Measurements from ENCODE around the gene GTF3C1. TPM values are rescaled to one million over a fixed set of nuclear protein-coding genes. Genes with fewer than 3 reads are reported as not detected.

GTF3C1 gene
- total RNA-seq, 1 donor, result 101 TPM

- no peak overlapping the region for H3K4me3 ChIP-seq (ENCODE audit: low read depth, low read length)
- no peak for TF ChIP-seq CTCF (IDR thresholded peaks at IDR 0.05; ENCODE audit: insufficient read depth, low read depth, low read length)
- DNase-seq (ENCODE audit: low read depth), result no peak
Measured at GRCh38 chr16:27448532-27449433, 100.9 kb downstream of the GTF3C1 start.

- no peak overlapping the region for H3K4me3 ChIP-seq (ENCODE audit: low read depth, low read length)
- TF ChIP-seq CTCF (IDR thresholded peaks at IDR 0.05; ENCODE audit: insufficient read depth, low read depth, low read length), result no peak
- no peak for DNase-seq (ENCODE audit: low read depth)
Measured at GRCh38 chr16:27447301-27447700, 102.4 kb downstream of the GTF3C1 start.

GRCh38 chr16:27446721-27447120 lies 103.0 kb downstream of the GTF3C1 start:
- no peak for DNase-seq (ENCODE audit: low read depth)
- no peak for TF ChIP-seq CTCF (IDR thresholded peaks at IDR 0.05; ENCODE audit: insufficient read depth, low read depth, low read length)
- no peak overlapping the region for H3K4me3 ChIP-seq (ENCODE audit: low read depth, low read length)

- H3K4me3 ChIP-seq (ENCODE audit: low read depth, low read length), result no peak overlapping the region
- no peak for TF ChIP-seq CTCF (IDR thresholded peaks at IDR 0.05; ENCODE audit: insufficient read depth, low read depth, low read length)
- no peak for DNase-seq (ENCODE audit: low read depth)
Measured at GRCh38 chr16:27445502-27446175, 104.1 kb downstream of the GTF3C1 start.

GRCh38 chr16:27444470-27444869 lies 105.2 kb downstream of the GTF3C1 start:
- DNase-seq (ENCODE audit: low read depth), result no peak
- no peak for TF ChIP-seq CTCF (IDR thresholded peaks at IDR 0.05; ENCODE audit: insufficient read depth, low read depth, low read length)

GRCh38 chr16:27444015-27444414 lies 105.7 kb downstream of the GTF3C1 start:
- no peak for DNase-seq (ENCODE audit: low read depth)
- no peak for TF ChIP-seq CTCF (IDR thresholded peaks at IDR 0.05; ENCODE audit: insufficient read depth, low read depth, low read length)
- H3K4me3 ChIP-seq (ENCODE audit: low read depth, low read length), result no peak overlapping the region

More at GRCh38 chr16:27444470-27444869, 105.2 kb downstream of the GTF3C1 start:
- no peak overlapping the region for H3K4me3 ChIP-seq (ENCODE audit: low read depth, low read length)
